Upper lobe of right lung (tissue), 1 donor: Measurements from ENCODE around the gene IRAK2. TPM values are rescaled to one million over a fixed set of nuclear protein-coding genes. Genes with fewer than 3 reads are reported as not detected.
"Not testable (repeated sequence)": the region's sequence is repeated elsewhere in the genome, so short reads cannot be mapped to it uniquely, and the experiment has no call there.

Experiments
- ATAC-seq: fragments of 200-7000 bp; cut with Tn5 transposase; one replicate; pipeline ENCODE4 v1.9.1; 2020; ENCODE audit warnings: mild to moderate bottlenecking, moderate library complexity
- DNase-seq: peaks from one replicate; pipeline ENCODE4 v3.0.0-alpha.2; 2020
- H3K27ac ChIP-seq: fragments of 200-600 bp; one replicate; pipeline ENCODE4 v1.8.0; 2022
- H3K27me3 ChIP-seq: fragments of 200-600 bp; one replicate; pipeline ENCODE4 v1.8.0; 2022; ENCODE audit warnings: mild to moderate bottlenecking
- H3K36me3 ChIP-seq: fragments of 200-600 bp; one replicate; pipeline ENCODE4 v1.8.0; 2022
- H3K4me1 ChIP-seq: fragments of 200-600 bp; one replicate; pipeline ENCODE4 v1.8.0; 2022
- H3K4me3 ChIP-seq: fragments of 200-600 bp; one replicate; pipeline ENCODE4 v1.8.0; 2022; ENCODE audit warnings: mild to moderate bottlenecking
- H3K9me3 ChIP-seq: fragments of 200-600 bp; one replicate; pipeline ENCODE4 v1.8.0; 2022
- CTCF ChIP-seq: fragments of 200-600 bp; IDR thresholded peaks from one replicate; pipeline ENCODE4 v1.8.0; 2022; ENCODE audit warnings: antibody characterized with exemption
- intact Hi-C: fragments of 100-400 bp; cut with DNase I; formaldehyde crosslinking; loops from one replicate; pipeline ENCODE4 v1.11.0; 2022
- total RNA-seq: library from RNA; stranded (reverse); fragmentation: NEBNext Ultra II Directional; extraction: Animal tissue kit (Norgen Biotek cat#: 25700); gene quantifications from one replicate; pipeline ENCODE4 v1.2.1, GENCODE V29; 2021
- donor health status: DM: no; HTN: yes; CAD: no; lungs with severe emphysema.

IRAK2 gene
- total RNA-seq, 1 donor from 2014 or later: 5.2 TPM

- Histone ChIP-seq H3K4me3 (no peak overlapping the region), H3K36me3 (peaks cover 47% of the 10 kb centered on the region), H3K9me3 (no peaks in the 10 kb centered on the region), H3K27ac (no peak overlapping the region), H3K4me1 (no peaks in the 10 kb centered on the region), H3K27me3 (no peaks in the 10 kb centered on the region)
- intact Hi-C loops: no loop called here
- TF ChIP-seq CTCF: no peak
- no peak for DNase-seq
- no peak for ATAC-seq
Measured at GRCh38 chr3:10155123-10155472, 9.6 kb upstream of the IRAK2 start.

- no peak for TF ChIP-seq CTCF
- Histone ChIP-seq H3K4me3 (no peak overlapping the region), H3K27me3 (no peaks in the 10 kb centered on the region), H3K36me3 (peaks cover 42% of the 10 kb centered on the region), H3K27ac (no peak overlapping the region), H3K4me1 (no peaks in the 10 kb centered on the region), H3K9me3 (no peaks in the 10 kb centered on the region)
- intact Hi-C loops: no loop called here
- ATAC-seq (no peak), DNase-seq (no peak)
Measured at GRCh38 chr3:10155658-10156057, 9.1 kb upstream of the IRAK2 start.

GRCh38 chr3:10157031-10157430 lies 7.7 kb upstream of the IRAK2 start:
- Histone ChIP-seq H3K27me3 (no peaks in the 10 kb centered on the region), H3K36me3 (peaks cover 28% of the 10 kb centered on the region), H3K4me1 (no peaks in the 10 kb centered on the region), H3K4me3 (no peak overlapping the region), H3K9me3 (no peaks in the 10 kb centered on the region), H3K27ac (no peak overlapping the region)
- no peak for TF ChIP-seq CTCF
- DNase-seq (no peak), ATAC-seq (no peak)
- intact Hi-C loops: no loop called here

GRCh38 chr3:10158555-10158954 lies 6.2 kb upstream of the IRAK2 start:
- H3K4me1 ChIP-seq, intact Hi-C loops, ATAC-seq, H3K4me3 ChIP-seq, DNase-seq, H3K9me3 ChIP-seq, H3K27me3 ChIP-seq, H3K27ac ChIP-seq: not testable (repeated sequence)
- peaks cover 13% of the 10 kb centered on the region for H3K36me3 ChIP-seq

- H3K9me3 ChIP-seq: no peaks in the 10 kb centered on the region
- no peak overlapping the region for H3K27ac ChIP-seq
- no peak for TF ChIP-seq CTCF
- no peaks in the 10 kb centered on the region for H3K27me3 ChIP-seq
- intact Hi-C loops: loop anchor here (5.0 kb wide), 1 partner anchor 67 kb away; no protein-coding TSS in a partner anchor
- ATAC-seq: no peak
- H3K4me3 ChIP-seq: no peak overlapping the region
- no peaks in the 10 kb centered on the region for H3K36me3 ChIP-seq
- H3K4me1 ChIP-seq: no peaks in the 10 kb centered on the region
- no peak for DNase-seq
Measured at GRCh38 chr3:10160346-10160745, 4.4 kb upstream of the IRAK2 start.

- no peaks in the 10 kb centered on the region for H3K36me3 ChIP-seq
- H3K27ac ChIP-seq: no peak overlapping the region
- no peak for ATAC-seq
- H3K4me3 ChIP-seq: no peak overlapping the region
- no peaks in the 10 kb centered on the region for H3K4me1 ChIP-seq
- DNase-seq: no peak
- no peak for TF ChIP-seq CTCF
- intact Hi-C loops: loop anchor here (5.0 kb wide), 1 partner anchor 66 kb away; no protein-coding TSS in a partner anchor
- H3K27me3 ChIP-seq: no peaks in the 10 kb centered on the region
- H3K9me3 ChIP-seq: no peaks in the 10 kb centered on the region
Measured at GRCh38 chr3:10160925-10161324, 3.8 kb upstream of the IRAK2 start.
